Neural progenitor cell (in vitro differentiated cells): Measurements from ENCODE around the gene BBX.

Source experiments
- CTCF ChIP-seq: fragments of 200-600 bp; sonication (generic); IDR thresholded peaks from 2 replicates; pipeline ENCODE4 v1.5.1; 2017; ENCODE audit warnings: antibody characterized with exemption, mild to moderate bottlenecking
- EZH2 ChIP-seq: fragments of 200-600 bp; sonication (generic); IDR thresholded peaks from 2 replicates; pipeline ENCODE4 v1.6.1; 2017; ENCODE audit warnings: antibody characterized with exemption, mild to moderate bottlenecking, moderate library complexity
- EZH2phosphoT487 ChIP-seq: fragments of 200-600 bp; sonication (generic); IDR thresholded peaks from 2 replicates; pipeline ENCODE4 v1.6.1; 2017; ENCODE audit warnings: antibody characterized with exemption

DNA sequence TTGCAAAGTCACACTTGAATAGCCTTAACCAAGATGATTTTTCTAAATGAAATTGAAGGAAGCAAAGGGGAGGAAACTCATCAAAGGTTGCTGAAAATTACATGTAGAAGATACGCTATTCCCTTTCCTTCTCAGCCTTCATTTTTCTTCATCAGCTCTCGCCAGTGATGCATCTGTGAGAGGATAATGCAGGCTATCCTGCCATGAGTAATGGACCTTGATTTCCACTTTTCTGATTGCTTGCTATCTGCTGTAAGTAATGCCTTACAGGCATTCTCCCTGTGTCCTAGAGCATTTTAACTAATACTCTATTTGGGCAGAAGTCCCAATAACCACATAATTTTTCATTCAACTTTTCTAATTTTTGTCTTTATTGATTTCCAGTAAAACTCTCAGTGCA, 162.6 kb downstream of the BBX start:
- TF ChIP-seq CTCF (no peak), EZH2phosphoT487 (no peak), EZH2 (no peak)
